C4-2B (cell line): ENCODE results near the gene PIP5K1C.

ENCODE experiments used
- H3K27ac ChIP-seq: fragments of 450-650 bp; 2 replicates; pipeline ENCODE4 v1.5.1; 2017
- CTCF ChIP-seq: fragments of 450-650 bp; conservative IDR thresholded peaks from 2 replicates; pipeline ENCODE4 v1.5.1; 2017; ENCODE audit warnings: mild to moderate bottlenecking
- ZFX ChIP-seq: fragments of 450-650 bp; IDR thresholded peaks from 2 replicates; pipeline ENCODE4 v1.6.1; 2017

Gene PIP5K1C

DNA sequence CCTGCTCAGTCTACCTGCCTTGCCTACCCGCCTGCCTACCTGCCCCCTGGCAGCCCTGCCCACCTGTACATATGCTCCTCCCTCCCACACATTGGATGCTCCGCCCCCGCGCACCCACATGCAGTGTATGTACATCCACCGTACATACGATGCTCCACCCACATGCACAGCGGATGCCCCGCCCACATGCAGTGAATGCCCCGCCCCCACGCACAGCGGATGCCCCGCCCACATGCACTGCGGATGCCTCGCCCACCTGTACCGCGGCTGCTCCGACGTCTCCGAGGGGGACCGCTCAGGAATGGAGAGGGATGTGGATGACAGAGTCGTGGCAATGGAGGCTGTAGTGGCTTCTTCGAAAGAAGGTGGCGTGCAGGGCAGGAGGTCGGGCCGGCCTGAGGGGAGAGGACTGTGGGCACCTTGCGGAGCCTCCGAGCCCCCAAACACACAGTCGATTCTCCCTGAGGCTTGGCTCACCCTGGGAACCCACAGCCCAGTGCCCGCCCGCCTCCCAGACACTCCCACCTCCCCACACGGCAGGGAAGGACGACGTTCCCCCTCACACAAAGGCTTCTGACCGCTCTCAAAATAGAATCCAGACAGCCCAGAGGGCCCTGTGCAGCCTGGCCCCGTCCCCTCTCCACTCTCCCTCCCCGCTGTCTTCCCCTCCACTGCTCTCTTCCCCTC is 57.1 kb downstream of the PIP5K1C start:
- H3K27ac ChIP-seq: no peak overlapping the region
- TF ChIP-seq ZFX: no peak
- no peak for TF ChIP-seq CTCF

- TF ChIP-seq CTCF (no peak), ZFX (no peak)
- no peak overlapping the region for H3K27ac ChIP-seq
Observed at GRCh38 chr19:3642296-3642695, 58.0 kb downstream of the PIP5K1C start.

- H3K27ac ChIP-seq: no peak overlapping the region
- TF ChIP-seq CTCF (no peak), ZFX (no peak)
Observed at GRCh38 chr19:3641515-3642269, 58.6 kb downstream of the PIP5K1C start.

DNA sequence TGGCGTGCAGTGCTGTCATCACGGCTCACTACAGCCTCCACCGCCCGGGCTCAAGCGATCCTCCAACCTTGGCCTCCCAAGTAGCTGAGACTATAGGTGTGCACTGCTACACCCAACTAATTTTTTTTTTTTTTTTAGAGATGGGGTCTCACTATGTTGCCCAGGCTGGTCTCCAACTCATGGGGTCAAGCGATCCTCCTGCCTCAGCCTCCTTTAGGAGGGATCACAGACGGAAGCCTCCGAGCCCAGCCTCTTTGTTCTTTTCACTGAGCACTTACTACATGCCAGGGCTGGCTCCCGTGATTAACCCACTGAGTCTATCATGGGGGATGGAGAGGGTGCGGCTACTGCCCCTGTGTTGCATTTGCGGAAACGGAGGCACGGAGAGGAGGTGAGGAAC is 60.8 kb downstream of the PIP5K1C start:
- TF ChIP-seq CTCF: no peak
- no peak for TF ChIP-seq ZFX
- no peak overlapping the region for H3K27ac ChIP-seq

DNA sequence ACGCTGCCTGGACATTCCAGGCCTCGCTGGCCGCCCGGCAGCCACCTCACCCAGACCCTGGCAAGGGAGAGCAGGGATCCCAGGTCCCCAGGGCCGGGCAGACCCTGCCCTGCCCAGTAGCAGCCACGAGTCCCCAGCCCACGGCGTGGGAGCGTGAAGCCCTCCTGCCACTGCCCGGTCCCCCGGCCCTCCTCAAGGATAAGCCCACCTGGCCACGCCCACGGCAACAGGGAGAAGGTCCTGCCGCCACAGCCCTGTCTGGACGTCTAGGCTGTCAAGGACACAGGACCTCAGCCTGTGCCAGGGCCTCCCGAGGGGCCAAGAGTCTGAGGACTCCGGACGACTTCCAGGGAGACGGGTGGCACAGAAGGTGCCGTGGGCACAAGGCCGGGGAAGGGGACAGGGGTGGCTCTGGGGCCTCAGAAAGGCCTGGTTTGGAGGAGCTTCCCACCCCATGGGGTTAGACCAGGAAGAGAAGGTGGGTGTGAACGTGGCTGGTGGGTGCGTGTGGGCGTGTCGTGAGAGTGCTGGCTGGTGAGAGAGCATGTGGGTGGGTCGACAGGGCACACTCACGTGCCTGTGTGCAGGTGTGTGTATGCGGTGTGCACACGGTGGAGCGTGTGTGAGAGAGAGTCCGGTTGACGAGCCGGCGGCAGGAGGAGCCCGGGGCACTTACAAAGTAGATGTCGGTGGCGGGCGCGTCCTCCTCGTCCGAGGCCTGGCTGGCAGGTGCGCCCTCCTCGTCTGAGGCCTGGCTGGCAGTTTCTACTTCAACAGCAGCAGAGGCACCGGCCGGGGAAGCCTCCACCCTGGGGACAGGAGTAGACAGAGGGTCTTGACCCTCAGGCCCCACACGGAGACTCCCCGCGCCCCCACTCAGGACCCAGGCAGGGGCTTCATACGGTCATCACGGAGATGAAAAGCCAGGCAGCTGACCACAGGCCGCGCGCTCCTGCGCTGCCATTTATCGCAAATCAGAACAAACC is 61.8 kb downstream of the PIP5K1C start:
- TF ChIP-seq ZFX (no peak), CTCF (no peak)

DNA sequence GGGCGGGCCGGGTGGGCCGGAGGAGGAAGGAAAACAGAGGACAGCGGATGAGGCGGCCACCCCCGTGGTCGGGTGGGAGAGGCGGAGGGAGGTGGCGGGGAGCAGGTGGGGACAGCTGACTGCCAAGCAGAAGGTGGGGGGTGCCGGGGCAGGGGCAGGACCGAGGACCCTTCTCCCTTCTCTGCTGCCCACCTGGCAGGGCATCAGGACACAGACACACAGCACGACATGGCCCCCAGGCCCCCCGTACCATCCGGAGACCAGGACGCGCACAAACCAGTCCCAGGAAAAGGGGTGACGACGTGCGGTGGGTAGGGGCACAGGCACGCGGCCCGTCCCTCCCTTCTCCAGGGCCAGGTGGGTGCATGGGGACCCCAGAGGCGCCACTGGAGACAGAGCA is 62.6 kb downstream of the PIP5K1C start:
- H3K27ac ChIP-seq: no peak overlapping the region
- TF ChIP-seq CTCF (no peak), ZFX (no peak)

More for the DNA sequence above, 61.8 kb downstream of the PIP5K1C start:
- no peak overlapping the region for H3K27ac ChIP-seq
